NT2/D1 (cell line): ENCODE data around the gene ABCA10.

ENCODE experiments used
- DNase-seq: peaks from one replicate; pipeline ENCODE4 v3.0.0-alpha.2; 2011; ENCODE audit warnings: low read depth, low spot score
- H3K27me3 ChIP-seq: 2 replicates; pipeline ENCODE4 v1.6.0; 2011; ENCODE audit warnings: mild to moderate bottlenecking; ENCODE audit not compliant: insufficient read length, insufficient read depth
- H3K36me3 ChIP-seq: 2 replicates; pipeline ENCODE4 v1.6.1; 2011; ENCODE audit warnings: mild to moderate bottlenecking, low read length, mixed read lengths; ENCODE audit not compliant: insufficient read depth, insufficient read length
- H3K4me1 ChIP-seq: 2 replicates; pipeline ENCODE4 v1.5.1; 2011; ENCODE audit not compliant: insufficient read depth, insufficient read length
- H3K4me3 ChIP-seq: 2 replicates; pipeline ENCODE4 v1.5.1; 2011; ENCODE audit warnings: low read depth; ENCODE audit not compliant: insufficient read length
- H3K9ac ChIP-seq: 2 replicates; pipeline ENCODE4 v1.6.0; 2011; ENCODE audit warnings: low read depth; ENCODE audit not compliant: insufficient read length
- H3K9me3 ChIP-seq: 2 replicates; pipeline ENCODE4 v1.5.1; 2011; ENCODE audit warnings: mild to moderate bottlenecking, low read length; ENCODE audit not compliant: insufficient read depth
- SUZ12 ChIP-seq: IDR thresholded peaks from 2 replicates; pipeline ENCODE4 v1.6.1; 2011; ENCODE audit not compliant: insufficient read length, insufficient read depth; ENCODE audit errors: extremely low read depth
- YY1 ChIP-seq: IDR thresholded peaks from 2 replicates; pipeline ENCODE4 v1.6.1; 2011; ENCODE audit not compliant: insufficient read length, insufficient read depth
- ZNF274 ChIP-seq: IDR thresholded peaks from 2 replicates; pipeline ENCODE4 v1.6.1; 2011; ENCODE audit warnings: mild to moderate bottlenecking, low read depth, low read length

ABCA10 gene

DNA sequence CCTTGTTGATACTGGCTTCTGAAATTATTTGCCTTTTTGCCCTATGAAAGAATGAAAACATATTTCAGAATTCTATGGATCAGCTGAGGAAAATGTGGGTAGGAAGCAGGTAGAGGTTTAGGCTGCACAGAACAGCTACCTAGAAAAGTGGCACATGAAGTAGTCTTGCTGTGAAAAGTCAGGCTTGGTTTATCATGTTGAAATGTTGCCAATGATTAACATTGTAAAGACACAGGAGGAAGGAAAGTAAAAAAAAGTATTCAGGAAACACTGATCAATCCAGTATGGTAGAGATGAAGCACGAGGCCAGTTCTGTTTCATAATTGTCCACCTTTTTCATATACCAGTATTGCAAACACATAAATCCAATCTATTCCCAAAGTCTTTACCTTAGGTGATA lies 116.8 kb downstream of the ABCA10 start:
- no peak for DNase-seq
- no peak overlapping the region for H3K9ac ChIP-seq
- H3K36me3 ChIP-seq = no peaks in the 10 kb centered on the region
- TF ChIP-seq SUZ12 (no peak), YY1 (no peak), ZNF274 (no peak)
- no peaks in the 10 kb centered on the region for H3K4me1 ChIP-seq
- no peaks in the 10 kb centered on the region for H3K9me3 ChIP-seq
- no peak overlapping the region for H3K4me3 ChIP-seq
- no peaks in the 10 kb centered on the region for H3K27me3 ChIP-seq

DNA sequence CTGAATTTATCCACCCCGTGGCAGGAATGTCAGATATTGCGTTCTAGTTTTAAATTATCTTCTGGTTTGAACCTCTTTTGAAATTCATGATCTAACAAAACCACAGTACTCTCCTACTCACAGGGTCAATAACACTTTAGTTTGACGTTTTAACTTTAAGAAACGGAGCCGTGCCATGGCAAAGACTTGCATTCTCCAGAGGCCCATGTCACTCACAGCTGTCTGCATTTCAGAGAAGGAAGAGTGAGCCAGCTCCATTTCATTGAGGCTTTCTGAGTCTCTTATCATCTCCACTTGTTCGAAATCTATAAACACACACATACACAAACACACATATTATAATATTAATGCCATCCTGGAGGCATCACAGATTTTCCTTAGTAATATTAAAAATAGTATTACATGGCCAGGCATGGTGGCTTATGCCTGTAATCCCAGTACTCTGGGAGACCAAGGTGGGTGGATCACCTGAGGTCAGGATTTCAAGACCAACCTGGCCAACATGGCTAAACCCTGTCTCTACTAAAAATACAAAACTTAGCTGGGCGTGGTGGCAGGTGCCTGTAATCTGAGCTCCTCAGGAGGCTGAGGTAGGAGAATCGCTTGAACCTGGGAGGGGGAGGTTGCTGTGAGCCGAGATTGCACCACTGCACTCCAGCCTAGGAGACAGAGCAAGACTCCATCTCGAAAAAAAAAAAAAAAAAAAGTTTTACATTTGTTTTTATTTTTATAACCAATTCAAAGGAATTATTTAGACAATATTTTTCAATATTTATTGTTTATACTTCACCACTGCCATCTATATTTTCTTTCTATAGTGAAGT lies 122.5 kb downstream of the ABCA10 start:
- Histone ChIP-seq H3K4me3 (no peak overlapping the region), H3K4me1 (no peaks in the 10 kb centered on the region), H3K36me3 (no peaks in the 10 kb centered on the region), H3K9ac (no peak overlapping the region), H3K9me3 (no peaks in the 10 kb centered on the region), H3K27me3 (no peaks in the 10 kb centered on the region)
- no peak for DNase-seq
- TF ChIP-seq SUZ12 (no peak), ZNF274 (no peak), YY1 (no peak)

DNA sequence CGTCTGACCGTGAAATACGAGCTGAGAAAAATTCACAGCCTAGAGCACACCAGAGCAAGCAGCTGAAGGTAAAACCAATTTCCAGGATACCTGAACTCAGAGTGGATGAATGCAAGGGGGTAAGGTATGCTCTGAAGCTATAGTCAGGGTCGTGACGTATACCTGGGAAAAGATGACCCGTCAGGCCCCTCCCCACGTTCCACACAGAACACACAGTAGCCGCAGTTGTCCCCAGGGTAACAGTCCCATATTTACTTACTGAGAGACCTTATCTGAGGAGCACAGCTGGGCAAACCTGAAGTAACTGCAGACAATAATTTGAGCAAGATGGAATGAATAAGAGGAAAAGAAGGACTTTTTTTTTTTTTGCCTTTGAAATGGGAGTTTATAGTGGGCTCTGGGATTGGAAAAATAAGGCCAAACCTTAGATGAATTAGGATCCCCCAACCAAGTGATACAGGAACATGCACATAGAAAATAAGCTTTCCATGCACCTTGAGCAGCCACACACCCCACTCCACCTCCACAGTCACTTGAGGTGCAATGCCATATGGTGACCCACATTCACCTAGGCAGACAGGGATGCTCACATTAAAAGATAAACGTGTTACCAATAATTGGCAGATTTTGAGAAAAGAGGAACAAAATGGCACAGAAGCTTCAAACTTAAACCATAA lies 124.9 kb downstream of the ABCA10 start:
- Histone ChIP-seq H3K4me3 (no peak overlapping the region), H3K27me3 (no peaks in the 10 kb centered on the region), H3K4me1 (no peaks in the 10 kb centered on the region), H3K9me3 (no peaks in the 10 kb centered on the region), H3K36me3 (no peaks in the 10 kb centered on the region), H3K9ac (no peak overlapping the region)
- TF ChIP-seq ZNF274 = no peak
- no peak for TF ChIP-seq SUZ12
- TF ChIP-seq YY1 = no peak
- DNase-seq = no peak

DNA sequence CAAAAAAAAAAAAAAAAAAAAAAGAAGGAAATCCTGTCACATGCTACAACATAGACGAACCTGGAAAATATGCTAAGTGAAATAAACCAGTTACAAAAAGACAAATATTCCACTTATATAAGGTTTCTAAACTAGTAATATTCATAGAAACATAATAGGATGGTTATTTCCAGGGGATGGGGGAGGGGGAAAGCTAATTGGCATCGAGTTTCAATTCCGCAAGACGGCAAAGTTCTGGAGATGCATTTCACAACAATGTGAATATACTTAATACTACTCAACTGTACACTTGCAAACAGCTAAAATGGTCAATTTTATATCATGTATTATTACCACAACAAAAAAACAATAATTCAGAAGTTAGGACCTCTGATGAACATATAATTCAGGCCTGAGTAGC lies 130.0 kb downstream of the ABCA10 start:
- Histone ChIP-seq H3K9me3 (no peaks in the 10 kb centered on the region), H3K4me3 (no peak overlapping the region), H3K36me3 (no peaks in the 10 kb centered on the region), H3K27me3 (no peaks in the 10 kb centered on the region), H3K9ac (no peak overlapping the region), H3K4me1 (no peaks in the 10 kb centered on the region)
- TF ChIP-seq SUZ12 (no peak), ZNF274 (no peak), YY1 (no peak)
- no peak for DNase-seq
